Coronary artery (tissue), 2 donors: ENCODE measurements around the gene PLXNA4.
"Not testable (repeated sequence)": the region's sequence is repeated elsewhere in the genome, so short reads cannot be mapped to it uniquely, and the experiment has no call there.

Experiments used
- DNase-seq: peaks from one replicate; pipeline ENCODE4 v3.0.0-alpha.2; 2017; ENCODE audit warnings: low spot score
- H3K27ac ChIP-seq, 2 donors: fragments of 200-600 bp; sonication (generic); one replicate each; pipeline ENCODE4 v1.5.1; 2016 to 2019
- H3K4me3 ChIP-seq: fragments of 200-600 bp; sonication (generic); 2 replicates; pipeline ENCODE4 v1.5.1; 2016; ENCODE audit warnings: mild to moderate bottlenecking, moderate library complexity
- TF ChIP-seq, protein P1 (sequence below): fragments of 200-600 bp; sonication (generic); IDR thresholded peaks from one replicate; pipeline ENCODE4 v1.5.1; 2019; ENCODE audit warnings: antibody characterized with exemption

Gene PLXNA4

GRCh38 chr7:132179080-132179430 is 397.2 kb downstream of the PLXNA4 start:
- TF ChIP-seq, protein P1, sequence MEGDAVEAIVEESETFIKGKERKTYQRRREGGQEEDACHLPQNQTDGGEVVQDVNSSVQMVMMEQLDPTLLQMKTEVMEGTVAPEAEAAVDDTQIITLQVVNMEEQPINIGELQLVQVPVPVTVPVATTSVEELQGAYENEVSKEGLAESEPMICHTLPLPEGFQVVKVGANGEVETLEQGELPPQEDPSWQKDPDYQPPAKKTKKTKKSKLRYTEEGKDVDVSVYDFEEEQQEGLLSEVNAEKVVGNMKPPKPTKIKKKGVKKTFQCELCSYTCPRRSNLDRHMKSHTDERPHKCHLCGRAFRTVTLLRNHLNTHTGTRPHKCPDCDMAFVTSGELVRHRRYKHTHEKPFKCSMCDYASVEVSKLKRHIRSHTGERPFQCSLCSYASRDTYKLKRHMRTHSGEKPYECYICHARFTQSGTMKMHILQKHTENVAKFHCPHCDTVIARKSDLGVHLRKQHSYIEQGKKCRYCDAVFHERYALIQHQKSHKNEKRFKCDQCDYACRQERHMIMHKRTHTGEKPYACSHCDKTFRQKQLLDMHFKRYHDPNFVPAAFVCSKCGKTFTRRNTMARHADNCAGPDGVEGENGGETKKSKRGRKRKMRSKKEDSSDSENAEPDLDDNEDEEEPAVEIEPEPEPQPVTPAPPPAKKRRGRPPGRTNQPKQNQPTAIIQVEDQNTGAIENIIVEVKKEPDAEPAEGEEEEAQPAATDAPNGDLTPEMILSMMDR = no peak
- DNase-seq = no peak
- Histone ChIP-seq H3K4me3 (no peak overlapping the region), H3K27ac (no peak overlapping the region)

DNA sequence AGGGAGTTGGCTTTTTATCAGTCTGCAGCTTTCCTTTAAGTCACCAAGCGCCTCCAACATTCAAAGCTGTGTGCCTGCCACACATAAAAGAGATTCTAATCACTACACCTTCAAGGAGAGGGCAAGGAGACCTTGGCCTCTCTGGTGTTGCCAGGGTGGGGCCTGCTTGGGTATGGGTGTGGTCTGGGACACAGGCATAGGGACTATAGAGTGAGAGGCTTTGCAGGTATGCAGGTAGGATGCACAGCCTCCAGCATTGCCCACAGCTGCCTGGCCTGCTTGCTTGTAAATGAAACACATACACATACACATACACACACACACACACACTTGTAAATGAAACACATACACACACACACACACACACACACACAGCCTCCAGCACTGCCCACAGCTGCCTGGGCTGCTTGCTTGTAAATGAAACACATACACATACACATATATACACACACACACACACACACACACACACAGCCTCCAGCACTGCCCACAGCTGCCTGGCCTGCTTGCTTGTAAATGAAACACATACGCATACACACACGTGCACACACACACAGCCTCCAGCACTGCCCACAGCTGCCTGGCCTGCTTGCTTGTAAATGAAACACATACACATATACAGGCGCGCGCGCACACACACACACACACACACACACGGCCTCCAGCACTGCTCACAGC is 397.7 kb downstream of the PLXNA4 start:
- DNase-seq, H3K27ac ChIP-seq, H3K4me3 ChIP-seq: not testable (repeated sequence)

GRCh38 chr7:132177708-132178401 is 398.4 kb downstream of the PLXNA4 start:
- Histone ChIP-seq H3K4me3 (no peak overlapping the region), H3K27ac (no peak overlapping the region)
- DNase-seq = no peak
- TF ChIP-seq, protein P1 = no peak

GRCh38 chr7:132176719-132177118 is 399.6 kb downstream of the PLXNA4 start:
- Histone ChIP-seq H3K27ac (no peak overlapping the region), H3K4me3 (no peak overlapping the region)
- DNase-seq = no peak
- TF ChIP-seq, protein P1 = no peak

DNA sequence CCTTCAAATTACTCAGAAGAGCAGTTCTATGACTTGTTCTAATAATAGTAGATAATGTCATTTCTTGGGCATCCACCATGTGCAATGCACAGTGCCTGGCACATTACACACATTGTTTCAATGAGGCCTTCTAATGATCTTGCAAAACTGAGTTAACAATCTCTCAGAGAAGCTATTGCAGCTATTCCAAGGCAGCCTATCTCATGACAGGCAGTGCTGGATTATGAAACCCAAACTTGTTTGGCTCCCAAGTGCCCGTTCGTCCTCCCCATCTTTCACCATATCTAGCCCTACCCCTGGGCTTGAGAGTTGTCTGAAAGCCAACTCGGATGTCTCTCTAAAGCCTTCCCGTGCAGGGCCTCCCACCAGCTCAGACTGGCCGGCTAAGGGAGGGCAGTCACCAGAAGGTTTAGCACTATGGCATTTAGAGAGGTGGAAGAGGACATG is 405.1 kb downstream of the PLXNA4 start:
- Histone ChIP-seq H3K27ac (no peak overlapping the region), H3K4me3 (no peak overlapping the region)
- TF ChIP-seq, protein P1 = no peak
- DNase-seq = no peak

DNA sequence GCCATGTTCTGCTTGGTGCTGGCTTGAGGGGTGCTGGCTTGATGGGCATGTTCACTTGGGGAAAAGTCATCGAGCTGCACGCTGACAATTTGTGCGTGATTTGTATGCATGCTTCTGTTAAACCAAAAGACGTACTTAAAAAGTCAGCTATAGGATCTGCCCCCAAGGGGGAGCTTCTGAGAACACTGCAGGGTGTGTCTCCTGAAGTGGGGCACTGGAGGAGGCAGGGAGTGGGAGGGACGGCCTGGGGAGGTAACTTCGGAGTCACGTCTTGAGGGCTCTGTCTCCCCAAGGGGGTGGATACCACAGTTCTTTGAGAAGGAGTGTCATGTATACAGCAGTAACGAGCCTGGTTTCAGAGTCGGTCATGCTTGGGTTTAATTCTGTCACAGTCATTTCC is 406.5 kb downstream of the PLXNA4 start:
- TF ChIP-seq, protein P1 = no peak
- no peak for DNase-seq
- no peak overlapping the region for H3K4me3 ChIP-seq

DNA sequence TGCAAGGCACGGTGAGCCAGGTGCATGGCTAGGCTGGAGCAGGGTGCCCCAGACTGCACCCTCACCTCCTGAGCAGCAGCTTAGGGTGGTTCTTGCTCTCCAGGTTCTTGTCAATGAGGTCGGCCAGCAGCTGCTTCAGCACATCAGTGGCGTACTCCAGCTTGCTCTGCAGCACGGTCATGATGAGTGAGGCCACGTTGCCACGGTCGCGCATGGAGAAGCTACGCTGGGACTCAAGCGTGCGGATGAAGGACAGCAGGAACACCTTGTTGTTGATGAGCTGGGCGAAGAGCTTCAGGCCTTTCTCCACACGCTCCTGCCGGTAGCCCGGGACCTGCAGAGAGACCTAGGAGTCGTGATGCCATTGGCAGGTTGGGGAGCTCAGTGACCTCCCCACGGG is 408.0 kb downstream of the PLXNA4 start:
- TF ChIP-seq, protein P1 = no peak
- Histone ChIP-seq H3K27ac (no peak overlapping the region), H3K4me3 (no peak overlapping the region)
- no peak for DNase-seq

More for the DNA sequence above, 406.5 kb downstream of the PLXNA4 start:
- H3K27ac ChIP-seq = no peak overlapping the region

GRCh38 chr7:132165695-132166094 is 410.6 kb downstream of the PLXNA4 start:
- H3K4me3 ChIP-seq, H3K27ac ChIP-seq, DNase-seq: not testable (repeated sequence)
